Measurements from ENCODE around the gene CUX1. TPM values are rescaled to one million over a fixed set of nuclear protein-coding genes. Genes with fewer than 3 reads are reported as not detected.

The CUX1 gene
- total and polyA plus RNA-seq, 10 of the 15 experiments (the other 5 are each of a cell fraction or from before 2014, with no cell fraction given): 6.1 to 48.6 (median 25.9) TPM

GRCh38 chr7:102046373-102047117 is 229.1 kb downstream of the CUX1 start:
- in situ Hi-C loops (cut with MboI) (no loop called here), intact Hi-C loops (cut with micrococcal nuclease; ENCODE audit: unreplicated experiment) (loop anchor here (5.0 kb wide), 1 partner anchor 54 kb away; no protein-coding TSS in a partner anchor)
- Histone ChIP-seq H3K36me3 (ENCODE audit: control insufficient read depth in 2 of 2, insufficient read depth in 2 of 2, low read length in 1 of 2) (no peaks in the 10 kb centered on the region; a peak in 2 of 4 replicates), H2AFZ (ENCODE audit: control insufficient read depth, low read depth, low read length) (no peak overlapping the region), H3K27ac (ENCODE audit: control insufficient read depth, insufficient read depth) (no peak overlapping the region), H3K4me2 (ENCODE audit: control insufficient read depth, insufficient read depth) (no peak overlapping the region), H3K79me2 (ENCODE audit: control insufficient read depth, insufficient read depth, low read length) (peaks cover 2% of the 10 kb centered on the region), H4K20me1 (ENCODE audit: control insufficient read depth, insufficient read depth) (0 out of 2 replicates have a peak, but pooled peaks cover 4% of the 10 kb centered on the region), H3K27me3 (replicated peaks in 1 of 2; ENCODE audit: control insufficient read depth in 2 of 2, insufficient read depth in 2 of 2, low read length in 1 of 2) (no peaks in the 10 kb centered on the region), H3K4me1 (ENCODE audit: control insufficient read depth, insufficient read depth, low read length) (peaks cover 49% of the 10 kb centered on the region), H3K9me3 (replicated peaks; ENCODE audit: control insufficient read depth, insufficient read depth, low read length) (no peaks in the 10 kb centered on the region), H3K9ac (ENCODE audit: control insufficient read depth, insufficient read depth, low read length) (no peak overlapping the region), H3K4me3 (no peak overlapping the region)
- CTCF ChIA-PET: interaction anchor here (0.6 to 2.8 kb wide), 4 partner anchors 9 to 54 kb away, joined by 3 to 10 read pairs (median 3); no protein-coding TSS in a partner anchor
- DNase-seq (ENCODE audit: low read depth, low spot score) (no peak), ATAC-seq (no peak), FAIRE-seq (no peak)
- TF ChIP-seq NFIC (IDR thresholded peaks at IDR 0.05; ENCODE audit: low read depth, low read length) (0 out of 2 replicates have a peak, but pooled peaks have one; percentile 15), BACH1 (IDR thresholded peaks at IDR 0.05; ENCODE audit: borderline replicate concordance) (no peak)
- RAD21 ChIA-PET (ENCODE audit: unreplicated experiment): interaction anchor here (1.1 to 2.5 kb wide), 7 partner anchors 9 to 65 kb away, joined by 4 to 12 read pairs (median 6); no protein-coding TSS in a partner anchor
- 51% methylated on average over 11 of the region's 11 CpGs for WGBS (ENCODE audit: insufficient coverage, insufficient replicate concordance, low lambda C conversion rate, missing lambda C conversion rate)
- BruUV-seq (replicated peaks): no TSS peak
- POLR2A ChIA-PET: interaction anchor here (0.7 to 2.0 kb wide), 7 partner anchors 9 to 104 kb away, joined by 3 to 7 read pairs (median 5); no protein-coding TSS in a partner anchor
- SMC1A ChIA-PET (ENCODE audit: uncharacterized antibody, unreplicated experiment): interaction anchor here (0.6 to 3.1 kb wide), 12 partner anchors 9 to 902 kb away, joined by 3 to 23 read pairs (median 4); no protein-coding TSS in a partner anchor

GRCh38 chr7:102047167-102047566 is 229.7 kb downstream of the CUX1 start:
- ChIA-PET CTCF (interaction anchor here (0.7 kb wide), 1 partner anchor 8 kb away, joined by 3 read pairs; no protein-coding TSS in a partner anchor), SMC1A (ENCODE audit: uncharacterized antibody, unreplicated experiment) (interaction anchor here (0.6 to 3.1 kb wide), 4 partner anchors 10 to 903 kb away, joined by 3 to 23 read pairs (median 4); no protein-coding TSS in a partner anchor), POLR2A (interaction anchor here (0.6 to 1.2 kb wide), 3 partner anchors 9 to 58 kb away, joined by 3 to 4 read pairs (median 3); no protein-coding TSS in a partner anchor), RAD21 (ENCODE audit: unreplicated experiment) (interaction anchor here (1.2 to 2.5 kb wide), 3 partner anchors 8 to 61 kb away, joined by 4 to 12 read pairs (median 9); no protein-coding TSS in a partner anchor)
- H3K9me3 ChIP-seq (replicated peaks; ENCODE audit: control insufficient read depth, insufficient read depth, low read length): no peaks in the 10 kb centered on the region
- no peaks in the 10 kb centered on the region for H3K27me3 ChIP-seq (replicated peaks in 1 of 2; ENCODE audit: control insufficient read depth in 2 of 2, insufficient read depth in 2 of 2, low read length in 1 of 2)
- TF ChIP-seq HDGF (IDR thresholded peaks at IDR 0.05) (0 out of 2 replicates have a peak, but pooled peaks have one; percentile 32), NFIC (IDR thresholded peaks at IDR 0.05; ENCODE audit: low read depth, low read length) (no peak)
- FAIRE-seq (no peak), ATAC-seq (no peak), DNase-seq (ENCODE audit: low read depth, low spot score) (no peak)
- H3K27ac ChIP-seq (ENCODE audit: control insufficient read depth, insufficient read depth): no peak overlapping the region
- H3K4me1 ChIP-seq (ENCODE audit: control insufficient read depth, insufficient read depth, low read length): peaks cover 44% of the 10 kb centered on the region
- in situ Hi-C loops (cut with MboI): no loop called here
- intact Hi-C loops (cut with micrococcal nuclease; ENCODE audit: unreplicated experiment): loop anchor here (5.0 kb wide), 1 partner anchor 55 kb away; no protein-coding TSS in a partner anchor
- H3K4me2 ChIP-seq (ENCODE audit: control insufficient read depth, insufficient read depth): no peak overlapping the region
- H3K36me3 ChIP-seq (ENCODE audit: control insufficient read depth in 2 of 2, insufficient read depth in 2 of 2, low read length in 1 of 2): no peaks in the 10 kb centered on the region; a peak in 2 of 4 replicates
- BruUV-seq (replicated peaks): no TSS peak
- no peaks in the 10 kb centered on the region; the same call in none of the 2 replicates for H3K79me2 ChIP-seq (ENCODE audit: control insufficient read depth, insufficient read depth, low read length)
- 92% methylated on average over 1 of the region's 1 CpG for WGBS (ENCODE audit: insufficient coverage, insufficient replicate concordance, low lambda C conversion rate, missing lambda C conversion rate)
- H2AFZ ChIP-seq (ENCODE audit: control insufficient read depth, low read depth, low read length): no peak overlapping the region
- no peak overlapping the region for H3K9ac ChIP-seq (ENCODE audit: control insufficient read depth, insufficient read depth, low read length)
- H3K4me3 ChIP-seq: no peak overlapping the region
- 0 out of 2 replicates have a peak, but pooled peaks cover 4% of the 10 kb centered on the region for H4K20me1 ChIP-seq (ENCODE audit: control insufficient read depth, insufficient read depth)
